Loucy (cell line): ENCODE results near the gene GRID1.

ENCODE experiments used
- H2AFZ ChIP-seq: fragments of 200-600 bp; sonication (generic); 2 replicates; pipeline ENCODE4 v1.6.0; 2016; ENCODE audit warnings: antibody characterized with exemption, mild to moderate bottlenecking, low read length, moderate library complexity
- H3F3A ChIP-seq: fragments of 200-600 bp; 2 replicates; pipeline ENCODE4 v1.6.0; 2016; ENCODE audit warnings: antibody characterized with exemption, low read depth, mild to moderate bottlenecking
- H3K27me3 ChIP-seq: fragments of 200-600 bp; sonication (generic); 2 replicates; pipeline ENCODE4 v1.6.1; 2014; ENCODE audit warnings: low read length, mild to moderate bottlenecking; ENCODE audit not compliant: insufficient read depth, poor library complexity, severe bottlenecking
- H3K36me3 ChIP-seq: fragments of 200-600 bp; sonication (generic); 2 replicates; pipeline ENCODE4 v1.6.1; 2016; ENCODE audit warnings: low read length; ENCODE audit not compliant: insufficient read depth
- H3K4me1 ChIP-seq: fragments of 200-600 bp; sonication (generic); 2 replicates; pipeline ENCODE4 v1.5.1; 2014; ENCODE audit warnings: low read length, mild to moderate bottlenecking; ENCODE audit not compliant: insufficient read depth, poor library complexity, severe bottlenecking
- H3K4me2 ChIP-seq: fragments of 200-600 bp; sonication (generic); 2 replicates; pipeline ENCODE4 v1.6.0; 2014; ENCODE audit warnings: antibody characterized with exemption, low read length, low read depth, mild to moderate bottlenecking; ENCODE audit not compliant: poor library complexity, severe bottlenecking
- H3K4me3 ChIP-seq: fragments of 200-600 bp; sonication (generic); 2 replicates; pipeline ENCODE4 v1.5.1; 2014; ENCODE audit warnings: low read length, mild to moderate bottlenecking, mixed read lengths; ENCODE audit not compliant: poor library complexity, severe bottlenecking
- H3K79me2 ChIP-seq: fragments of 200-600 bp; sonication (generic); 2 replicates; pipeline ENCODE4 v1.6.1; 2014; ENCODE audit warnings: low read length; ENCODE audit not compliant: insufficient read depth
- H3K9ac ChIP-seq: fragments of 200-600 bp; sonication (generic); 2 replicates; pipeline ENCODE4 v1.6.0; 2014; ENCODE audit warnings: mild to moderate bottlenecking, low read depth, low read length, moderate library complexity; ENCODE audit not compliant: poor library complexity, severe bottlenecking
- H3K9me2 ChIP-seq: fragments of 200-600 bp; sonication (generic); replicated peaks from 2 replicates; pipeline ENCODE4 v1.6.1; 2016; ENCODE audit warnings: low read depth, low read length, mixed read lengths
- H3K9me3 ChIP-seq: fragments of 200-600 bp; sonication (generic); 2 replicates; pipeline ENCODE4 v1.6.1; 2014; ENCODE audit warnings: mild to moderate bottlenecking, antibody characterized with exemption, low read length, low read depth; ENCODE audit not compliant: insufficient read depth
- H4K20me1 ChIP-seq: fragments of 200-600 bp; sonication (generic); 2 replicates; pipeline ENCODE4 v1.6.0; 2014; ENCODE audit warnings: antibody characterized with exemption, low read length, mild to moderate bottlenecking; ENCODE audit not compliant: insufficient read depth, poor library complexity, severe bottlenecking
- EZH2phosphoT487 ChIP-seq: fragments of 200-600 bp; IDR thresholded peaks from 2 replicates; pipeline ENCODE4 v1.6.1; 2018; ENCODE audit warnings: antibody characterized with exemption, mild to moderate bottlenecking, moderate library complexity, borderline replicate concordance
- TF ChIP-seq, protein P1 (sequence below): fragments of 200-600 bp; sonication (generic); conservative IDR thresholded peaks from 2 replicates; pipeline ENCODE4 v1.5.1; 2014; ENCODE audit warnings: mild to moderate bottlenecking, antibody characterized with exemption, low read length

GRID1 gene

DNA sequence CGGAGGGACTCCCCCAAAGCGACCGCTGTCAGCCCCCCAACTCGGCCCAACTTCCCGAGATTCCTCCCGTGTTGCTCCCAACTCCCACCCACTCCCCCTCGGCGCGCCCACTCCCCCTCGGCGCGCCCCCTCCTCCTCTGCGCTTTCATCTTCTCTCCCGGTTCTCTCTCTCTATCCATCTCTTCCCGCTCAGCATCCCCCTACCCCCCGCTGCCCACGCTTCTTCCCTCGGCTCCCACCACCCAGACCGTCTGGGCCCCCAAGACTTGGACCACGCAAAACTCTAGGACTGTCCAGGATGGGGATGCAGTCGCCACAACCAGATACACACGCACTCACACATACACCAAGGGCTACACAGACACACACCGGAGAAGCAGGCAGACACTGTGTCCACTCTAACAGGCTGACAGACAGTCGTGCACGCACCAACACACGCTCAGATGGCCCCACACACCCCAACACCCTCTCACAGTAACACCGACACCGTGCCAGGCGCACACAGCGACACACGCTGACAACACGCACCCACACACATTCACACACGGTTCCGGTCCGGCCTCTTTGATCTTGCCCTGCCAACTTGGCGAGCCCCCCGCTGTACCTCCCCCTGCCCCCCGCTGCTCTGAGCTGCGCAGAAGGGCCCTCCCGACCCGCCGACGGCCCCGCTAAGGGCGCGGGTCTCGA lies 1.1 kb downstream of the GRID1 start:
- H3K36me3 ChIP-seq = no peaks in the 10 kb centered on the region
- no peaks in the 10 kb centered on the region for H3K4me1 ChIP-seq
- no peak overlapping the region for H3K4me2 ChIP-seq
- TF ChIP-seq, protein P1, sequence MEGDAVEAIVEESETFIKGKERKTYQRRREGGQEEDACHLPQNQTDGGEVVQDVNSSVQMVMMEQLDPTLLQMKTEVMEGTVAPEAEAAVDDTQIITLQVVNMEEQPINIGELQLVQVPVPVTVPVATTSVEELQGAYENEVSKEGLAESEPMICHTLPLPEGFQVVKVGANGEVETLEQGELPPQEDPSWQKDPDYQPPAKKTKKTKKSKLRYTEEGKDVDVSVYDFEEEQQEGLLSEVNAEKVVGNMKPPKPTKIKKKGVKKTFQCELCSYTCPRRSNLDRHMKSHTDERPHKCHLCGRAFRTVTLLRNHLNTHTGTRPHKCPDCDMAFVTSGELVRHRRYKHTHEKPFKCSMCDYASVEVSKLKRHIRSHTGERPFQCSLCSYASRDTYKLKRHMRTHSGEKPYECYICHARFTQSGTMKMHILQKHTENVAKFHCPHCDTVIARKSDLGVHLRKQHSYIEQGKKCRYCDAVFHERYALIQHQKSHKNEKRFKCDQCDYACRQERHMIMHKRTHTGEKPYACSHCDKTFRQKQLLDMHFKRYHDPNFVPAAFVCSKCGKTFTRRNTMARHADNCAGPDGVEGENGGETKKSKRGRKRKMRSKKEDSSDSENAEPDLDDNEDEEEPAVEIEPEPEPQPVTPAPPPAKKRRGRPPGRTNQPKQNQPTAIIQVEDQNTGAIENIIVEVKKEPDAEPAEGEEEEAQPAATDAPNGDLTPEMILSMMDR = no peak
- TF ChIP-seq EZH2phosphoT487 = no peak
- H3K9me2 ChIP-seq = no peaks in the 10 kb centered on the region
- no peaks in the 10 kb centered on the region for H4K20me1 ChIP-seq
- no peak overlapping the region for H3K9ac ChIP-seq
- no peaks in the 10 kb centered on the region for H3F3A ChIP-seq
- H3K9me3 ChIP-seq = no peaks in the 10 kb centered on the region
- no peak overlapping the region for H3K4me3 ChIP-seq
- no peak overlapping the region for H2AFZ ChIP-seq
- H3K79me2 ChIP-seq = no peaks in the 10 kb centered on the region
- H3K27me3 ChIP-seq = no peaks in the 10 kb centered on the region

DNA sequence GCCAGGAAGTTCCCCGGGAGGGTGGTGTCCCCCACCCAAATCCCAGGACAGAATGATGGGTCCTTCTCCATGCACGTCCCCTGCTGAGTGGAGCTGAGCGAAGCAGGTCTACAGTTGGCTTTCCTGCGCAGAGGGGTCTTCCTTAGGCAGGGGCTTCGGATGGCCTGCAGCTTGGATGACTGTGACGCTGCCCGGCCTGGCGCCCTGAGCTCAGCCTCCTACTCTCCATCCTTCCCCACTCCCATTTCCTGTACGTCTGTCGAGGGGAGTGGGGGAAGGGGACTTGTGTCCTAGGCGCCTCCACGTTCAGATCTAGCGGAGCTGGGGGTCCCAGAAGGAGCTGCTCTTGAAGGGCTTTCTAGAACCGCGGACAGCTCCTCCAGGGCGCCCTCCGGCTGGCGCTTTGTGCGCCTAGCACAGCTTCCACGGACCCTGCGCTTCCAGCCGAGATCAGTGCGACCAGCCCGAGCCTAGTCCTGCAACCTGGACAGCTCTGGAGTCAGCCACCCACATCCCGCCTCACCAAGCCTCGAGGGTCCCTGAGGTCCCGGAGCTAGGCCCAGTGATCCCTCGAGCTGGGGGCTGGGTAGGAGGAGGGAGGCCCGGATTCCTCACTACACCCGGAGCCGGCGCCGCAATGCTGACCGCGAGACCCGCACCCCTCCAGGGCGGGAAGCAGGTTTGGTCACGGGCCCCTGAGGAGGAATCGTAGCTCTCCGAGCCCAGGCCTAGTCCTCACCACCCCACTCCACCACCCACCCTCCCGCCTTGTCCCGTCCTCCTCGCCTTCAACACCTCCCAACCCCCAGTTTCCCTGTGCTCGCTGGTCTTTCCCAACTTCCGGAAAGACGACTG lies 1.9 kb downstream of the GRID1 start:
- no peaks in the 10 kb centered on the region for H3K9me2 ChIP-seq
- H3K4me1 ChIP-seq = no peaks in the 10 kb centered on the region
- H3K79me2 ChIP-seq = no peaks in the 10 kb centered on the region
- no peaks in the 10 kb centered on the region for H3K36me3 ChIP-seq
- no peaks in the 10 kb centered on the region for H3K9me3 ChIP-seq
- no peaks in the 10 kb centered on the region for H3F3A ChIP-seq
- H2AFZ ChIP-seq = no peak overlapping the region
- no peak overlapping the region for H3K4me3 ChIP-seq
- no peaks in the 10 kb centered on the region for H4K20me1 ChIP-seq
- TF ChIP-seq EZH2phosphoT487 = no peak
- TF ChIP-seq, protein P1 = no peak
- no peak overlapping the region for H3K4me2 ChIP-seq
- no peaks in the 10 kb centered on the region for H3K27me3 ChIP-seq
- no peak overlapping the region for H3K9ac ChIP-seq

DNA sequence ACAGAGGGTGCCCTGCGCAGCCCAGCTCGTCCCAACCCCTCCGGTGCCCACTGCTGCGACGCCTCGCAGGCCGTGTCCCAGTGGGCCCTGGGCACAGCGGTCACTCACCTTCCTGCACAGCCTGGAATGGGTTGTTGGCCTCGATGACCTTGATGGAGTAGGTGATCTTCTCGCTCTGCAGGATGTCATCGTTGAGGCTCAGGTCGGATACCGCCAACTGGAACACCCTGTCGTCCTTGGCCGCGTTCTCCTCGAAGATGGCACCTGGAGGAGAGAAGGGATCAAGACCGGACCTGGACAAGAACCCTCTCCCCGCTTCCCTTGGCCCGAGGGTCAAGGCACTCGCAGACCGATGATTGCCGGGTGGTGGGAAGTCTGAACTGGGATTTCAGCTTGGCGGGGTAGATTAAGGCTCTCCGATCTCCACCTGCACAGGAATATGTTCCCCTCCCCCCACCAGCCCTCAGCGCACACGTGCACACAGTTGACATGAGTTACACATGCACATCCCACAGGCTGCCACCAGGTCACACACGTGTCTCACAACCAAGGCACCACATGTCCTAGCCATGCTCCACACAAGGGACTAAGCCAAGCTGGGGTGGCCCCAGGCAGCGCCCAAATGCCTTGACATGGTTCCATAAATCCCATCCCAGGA lies 2.6 kb downstream of the GRID1 start:
- no peaks in the 10 kb centered on the region for H3K36me3 ChIP-seq
- no peaks in the 10 kb centered on the region for H4K20me1 ChIP-seq
- TF ChIP-seq EZH2phosphoT487 = no peak
- TF ChIP-seq, protein P1 = no peak
- H3K9me3 ChIP-seq = no peaks in the 10 kb centered on the region
- no peak overlapping the region for H3K4me2 ChIP-seq
- H3K4me1 ChIP-seq = no peaks in the 10 kb centered on the region
- H3K27me3 ChIP-seq = no peaks in the 10 kb centered on the region
- H3K4me3 ChIP-seq = no peak overlapping the region
- no peaks in the 10 kb centered on the region for H3K79me2 ChIP-seq
- H2AFZ ChIP-seq = no peak overlapping the region
- H3K9me2 ChIP-seq = no peaks in the 10 kb centered on the region
- H3F3A ChIP-seq = no peaks in the 10 kb centered on the region
- no peak overlapping the region for H3K9ac ChIP-seq
